ENCODE measurements around the gene TMEM63A. TPM values are rescaled to one million over a fixed set of nuclear protein-coding genes. Genes with fewer than 3 reads are reported as not detected.

TMEM63A gene
- polyA plus RNA-seq, 3 donors, result 3.0 to 48.0 (median 5.8) TPM

DNA sequence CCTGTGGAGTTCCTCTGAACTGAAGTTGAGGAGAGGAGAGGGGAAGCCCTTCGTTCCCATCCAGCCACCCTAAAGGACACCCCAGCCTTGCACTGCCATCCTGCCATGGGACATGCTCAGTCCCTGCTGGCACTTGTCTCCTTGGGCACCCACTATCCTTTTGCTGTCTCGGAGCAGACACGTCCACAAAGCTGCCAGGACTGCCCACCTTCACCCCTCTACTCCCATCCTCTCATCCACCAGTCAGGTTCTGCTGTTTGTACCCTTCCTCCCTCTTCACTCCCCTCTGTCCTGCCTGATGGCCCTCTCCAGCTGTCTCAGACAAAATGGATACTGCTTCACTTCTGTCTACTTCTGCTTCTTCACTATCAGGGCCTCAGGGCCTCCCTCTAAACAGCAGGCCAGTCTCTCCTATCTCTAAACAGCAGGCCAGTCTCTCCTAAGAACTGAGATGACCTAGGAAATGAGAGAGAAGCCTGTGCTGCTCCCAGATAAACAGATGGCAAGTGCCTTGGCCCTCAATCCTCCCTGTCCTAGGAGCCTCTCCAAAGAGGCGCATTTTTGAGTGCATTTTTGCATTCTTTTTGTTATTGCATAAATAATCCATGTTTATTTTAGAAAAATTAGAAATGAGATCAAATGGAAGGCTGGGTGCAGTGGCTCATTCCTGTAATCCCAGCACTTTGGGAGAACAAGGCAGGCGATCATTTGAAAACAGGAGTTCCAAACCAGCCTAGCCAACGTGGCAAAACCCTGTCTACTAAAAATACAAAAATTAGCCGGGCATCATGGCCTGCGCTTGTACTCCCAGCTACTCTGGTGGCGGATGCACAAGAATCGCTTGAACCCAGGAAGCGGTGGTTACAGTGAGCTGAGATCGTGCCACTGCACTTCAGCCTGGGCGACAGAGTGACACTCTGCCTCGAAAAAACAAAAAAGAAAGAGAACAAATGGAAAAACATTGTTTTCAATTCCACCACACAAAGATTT is 46.3 kb upstream of the TMEM63A start:
- H3K9ac ChIP-seq (ENCODE audit: insufficient read depth, low read length, poor library complexity, severe bottlenecking), result no peak overlapping the region
- 94% methylated on average over 12 of the region's 14 CpGs for WGBS (ENCODE audit: insufficient coverage)
- Mint-ChIP-seq H3K9me3 (peaks cover 0 to 1% (median 0%) of the 10 kb centered on the region in 7 donors), H3K4me3 (no peak overlapping the region), H3K27ac (peak overlapping the region in 2 of 7 donors; percentile 15 to 24), H3K36me3 (no peaks in the 10 kb centered on the region), H3K27me3 (ENCODE audit: low read depth in 3 of 3) (peaks cover 0 to 5% (median 2%) of the 10 kb centered on the region in 3 donors), H3K4me1 (peaks cover 11% of the 10 kb centered on the region)
- peaks cover 5% of the 10 kb centered on the region for H3K79me2 ChIP-seq (ENCODE audit: insufficient read depth, low read length)
- H3K27ac ChIP-seq (ENCODE audit: low read depth in 1 of 2, low read length in 2 of 2), result no peak overlapping the region
- no peaks in the 10 kb centered on the region for H4K20me1 ChIP-seq (ENCODE audit: insufficient read depth, low read length)
- TF ChIP-seq, protein P1, sequence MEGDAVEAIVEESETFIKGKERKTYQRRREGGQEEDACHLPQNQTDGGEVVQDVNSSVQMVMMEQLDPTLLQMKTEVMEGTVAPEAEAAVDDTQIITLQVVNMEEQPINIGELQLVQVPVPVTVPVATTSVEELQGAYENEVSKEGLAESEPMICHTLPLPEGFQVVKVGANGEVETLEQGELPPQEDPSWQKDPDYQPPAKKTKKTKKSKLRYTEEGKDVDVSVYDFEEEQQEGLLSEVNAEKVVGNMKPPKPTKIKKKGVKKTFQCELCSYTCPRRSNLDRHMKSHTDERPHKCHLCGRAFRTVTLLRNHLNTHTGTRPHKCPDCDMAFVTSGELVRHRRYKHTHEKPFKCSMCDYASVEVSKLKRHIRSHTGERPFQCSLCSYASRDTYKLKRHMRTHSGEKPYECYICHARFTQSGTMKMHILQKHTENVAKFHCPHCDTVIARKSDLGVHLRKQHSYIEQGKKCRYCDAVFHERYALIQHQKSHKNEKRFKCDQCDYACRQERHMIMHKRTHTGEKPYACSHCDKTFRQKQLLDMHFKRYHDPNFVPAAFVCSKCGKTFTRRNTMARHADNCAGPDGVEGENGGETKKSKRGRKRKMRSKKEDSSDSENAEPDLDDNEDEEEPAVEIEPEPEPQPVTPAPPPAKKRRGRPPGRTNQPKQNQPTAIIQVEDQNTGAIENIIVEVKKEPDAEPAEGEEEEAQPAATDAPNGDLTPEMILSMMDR (IDR thresholded peaks at IDR 0.05), result no peak
- H3K27me3 ChIP-seq (ENCODE audit: control insufficient read depth in 2 of 2, insufficient read depth in 2 of 2, low read length in 2 of 2), result no peaks in the 10 kb centered on the region
- peaks cover 2 to 12% of the 10 kb centered on the region in 2 donors for H3K4me1 ChIP-seq (ENCODE audit: control insufficient read depth in 1 of 2, insufficient read depth in 2 of 2, low read length in 2 of 2)
- H2AFZ ChIP-seq (ENCODE audit: insufficient read depth, low read depth, low read length, poor library complexity, severe bottlenecking), result peak overlapping the region; percentile 64
- H3K36me3 ChIP-seq (replicated peaks in 1 of 2; ENCODE audit: control insufficient read depth in 1 of 2, insufficient read depth in 2 of 2, low read length in 2 of 2), result no peaks in the 10 kb centered on the region
- H3K9me3 ChIP-seq (replicated peaks in 1 of 2; ENCODE audit: control insufficient read depth in 1 of 2, insufficient read depth in 1 of 2, low read length in 2 of 2), result no peaks in the 10 kb centered on the region
- no peak overlapping the region for H3K4me3 ChIP-seq (replicated peaks in 1 of 3; ENCODE audit: low read depth in 2 of 3, low read length in 3 of 3)
- H3K4me2 ChIP-seq (replicated peaks; ENCODE audit: extremely low read depth, low read length, poor library complexity, severe bottlenecking), result no peak overlapping the region
- DNase-seq, result no peak
- intact Hi-C loops (cut with micrococcal nuclease), result no loop called here

DNA sequence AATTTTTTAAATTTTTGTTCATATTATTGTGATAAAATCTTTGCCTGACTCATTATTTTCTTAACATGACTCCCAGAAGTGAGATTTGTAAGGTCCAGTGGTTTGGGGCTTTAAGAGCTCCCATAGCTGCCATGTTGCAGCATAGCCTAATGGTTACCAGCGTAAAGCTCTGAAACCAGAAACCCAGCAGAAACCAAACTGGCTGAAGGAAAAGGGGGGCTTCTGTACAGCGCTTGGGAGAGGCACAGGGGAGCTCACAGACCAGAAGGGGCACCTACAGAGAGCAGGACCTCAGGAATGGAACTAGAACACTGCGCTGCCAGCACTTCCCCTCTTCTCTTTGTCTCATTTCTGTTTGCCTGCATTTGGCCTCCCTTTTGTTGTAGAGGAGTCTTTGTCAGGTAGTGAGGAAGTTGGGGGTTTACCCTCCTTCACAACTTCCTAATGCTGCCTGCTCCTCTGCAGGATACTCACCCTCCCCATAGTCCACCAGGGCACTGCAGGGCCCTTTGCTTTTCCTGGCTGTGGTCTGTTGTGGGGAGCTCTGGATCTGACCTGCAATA is 44.5 kb upstream of the TMEM63A start:
- H3K9me3 ChIP-seq (replicated peaks in 1 of 2; ENCODE audit: control insufficient read depth in 1 of 2, insufficient read depth in 1 of 2, low read length in 2 of 2), result no peaks in the 10 kb centered on the region
- peaks cover 1 to 8% of the 10 kb centered on the region in 2 donors for H3K36me3 Mint-ChIP-seq
- H4K20me1 ChIP-seq (ENCODE audit: insufficient read depth, low read length), result no peaks in the 10 kb centered on the region
- peaks cover 21% of the 10 kb centered on the region for H3K4me1 Mint-ChIP-seq
- intact Hi-C loops (cut with micrococcal nuclease), result no loop called here
- WGBS (ENCODE audit: insufficient coverage), result 100% methylated on average over 1 of the region's 3 CpGs
- peak overlapping the region; percentile 78 for H2AFZ ChIP-seq (ENCODE audit: insufficient read depth, low read depth, low read length, poor library complexity, severe bottlenecking)
- H3K9ac ChIP-seq (ENCODE audit: insufficient read depth, low read length, poor library complexity, severe bottlenecking), result no peak overlapping the region
- H3K27me3 ChIP-seq (ENCODE audit: control insufficient read depth in 2 of 2, insufficient read depth in 2 of 2, low read length in 2 of 2), result no peaks in the 10 kb centered on the region
- H3K4me1 ChIP-seq (ENCODE audit: control insufficient read depth in 1 of 2, insufficient read depth in 2 of 2, low read length in 2 of 2), result peaks cover 12 to 26% of the 10 kb centered on the region in 2 donors
- H3K27me3 Mint-ChIP-seq (ENCODE audit: low read depth in 3 of 3), result peaks cover 0 to 5% (median 2%) of the 10 kb centered on the region in 3 donors
- TF ChIP-seq, protein P1 (IDR thresholded peaks at IDR 0.05), result no peak
- no peak overlapping the region for H3K27ac Mint-ChIP-seq
- peaks cover 18% of the 10 kb centered on the region for H3K79me2 ChIP-seq (ENCODE audit: insufficient read depth, low read length)
- H3K9me3 Mint-ChIP-seq, result peaks cover 0 to 1% (median 0%) of the 10 kb centered on the region in 7 donors
- H3K27ac ChIP-seq (ENCODE audit: low read depth in 1 of 2, low read length in 2 of 2), result no peak overlapping the region
- no peak for DNase-seq
- no peak overlapping the region for H3K4me3 ChIP-seq (replicated peaks in 1 of 3; ENCODE audit: low read depth in 2 of 3, low read length in 3 of 3)
- no peak overlapping the region for H3K4me3 Mint-ChIP-seq
- peaks cover 7 to 11% of the 10 kb centered on the region in 2 donors for H3K36me3 ChIP-seq (replicated peaks in 1 of 2; ENCODE audit: control insufficient read depth in 1 of 2, insufficient read depth in 2 of 2, low read length in 2 of 2)
- no peak overlapping the region for H3K4me2 ChIP-seq (replicated peaks; ENCODE audit: extremely low read depth, low read length, poor library complexity, severe bottlenecking)

Measured in CD14-positive monocyte (primary cell).